ENCODE data around the gene CREBRF.

DNA sequence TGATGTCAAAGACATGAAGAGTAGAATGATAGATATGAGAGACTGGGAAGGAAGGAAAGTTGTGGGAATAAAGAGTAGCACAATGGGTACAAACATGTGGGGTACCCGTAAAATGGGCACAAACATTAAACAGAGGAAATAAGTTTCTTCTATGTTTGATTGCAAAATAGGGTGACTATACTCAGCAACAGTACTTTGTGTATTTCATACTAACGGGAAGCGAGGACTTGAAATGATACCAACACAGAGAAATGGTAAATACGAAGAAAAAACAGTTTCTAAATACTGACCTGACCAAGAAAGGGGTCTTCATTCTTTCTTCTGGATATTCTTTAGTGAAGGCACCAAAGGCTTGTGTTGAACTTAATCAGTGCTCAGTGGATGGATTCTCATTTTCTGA, 41.5 kb upstream of the CREBRF start:
- TF ChIP-seq, protein P1, sequence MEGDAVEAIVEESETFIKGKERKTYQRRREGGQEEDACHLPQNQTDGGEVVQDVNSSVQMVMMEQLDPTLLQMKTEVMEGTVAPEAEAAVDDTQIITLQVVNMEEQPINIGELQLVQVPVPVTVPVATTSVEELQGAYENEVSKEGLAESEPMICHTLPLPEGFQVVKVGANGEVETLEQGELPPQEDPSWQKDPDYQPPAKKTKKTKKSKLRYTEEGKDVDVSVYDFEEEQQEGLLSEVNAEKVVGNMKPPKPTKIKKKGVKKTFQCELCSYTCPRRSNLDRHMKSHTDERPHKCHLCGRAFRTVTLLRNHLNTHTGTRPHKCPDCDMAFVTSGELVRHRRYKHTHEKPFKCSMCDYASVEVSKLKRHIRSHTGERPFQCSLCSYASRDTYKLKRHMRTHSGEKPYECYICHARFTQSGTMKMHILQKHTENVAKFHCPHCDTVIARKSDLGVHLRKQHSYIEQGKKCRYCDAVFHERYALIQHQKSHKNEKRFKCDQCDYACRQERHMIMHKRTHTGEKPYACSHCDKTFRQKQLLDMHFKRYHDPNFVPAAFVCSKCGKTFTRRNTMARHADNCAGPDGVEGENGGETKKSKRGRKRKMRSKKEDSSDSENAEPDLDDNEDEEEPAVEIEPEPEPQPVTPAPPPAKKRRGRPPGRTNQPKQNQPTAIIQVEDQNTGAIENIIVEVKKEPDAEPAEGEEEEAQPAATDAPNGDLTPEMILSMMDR (IDR thresholded peaks at IDR 0.05; ENCODE audit: insufficient read depth, low read length, poor library complexity, severe bottlenecking) = no peak
- TF ChIP-seq EZH2phosphoT487 (conservative IDR thresholded peaks at IDR 0.05; ENCODE audit: low read length) = no peak

Measured in SU-DHL-6 (cell line).